Measurements from ENCODE around the gene ADRA1B.

- no peak for TF ChIP-seq CTCF (IDR thresholded peaks at IDR 0.05)
- no peak for TF ChIP-seq POLR2AphosphoS5 (IDR thresholded peaks at IDR 0.05)
- no peak for TF ChIP-seq POLR2A (IDR thresholded peaks at IDR 0.05)
- TF ChIP-seq EP300 (IDR thresholded peaks at IDR 0.05) = no peak
Measured at GRCh38 chr5:159990506-159990905, 74.2 kb downstream of the ADRA1B start.

Data from stomach (tissue), 4 donors.